Pons (tissue), 1 donor: ENCODE results near the gene ZNF124.
"Not testable (repeated sequence)": the region's sequence is repeated elsewhere in the genome, so short reads cannot be mapped to it uniquely, and the experiment has no call there.

Experiments used
- DNase-seq: peaks from one replicate; pipeline ENCODE4 v3.0.0-alpha.2; 2016; ENCODE audit warnings: low spot score

ZNF124 gene

GRCh38 chr1:247171875-247172563 is at the start of gene ZNF124:
Gene ZNF124, minus strand, starts transcription at chr1:247172020. Its CDS starts 143 bp downstream, at chr1:247171877.
- DNase-seq: peak; percentile 52

- DNase-seq: not testable (repeated sequence)
Observed at GRCh38 chr1:247220280-247220679, 48.5 kb upstream of the ZNF124 start.

DNA sequence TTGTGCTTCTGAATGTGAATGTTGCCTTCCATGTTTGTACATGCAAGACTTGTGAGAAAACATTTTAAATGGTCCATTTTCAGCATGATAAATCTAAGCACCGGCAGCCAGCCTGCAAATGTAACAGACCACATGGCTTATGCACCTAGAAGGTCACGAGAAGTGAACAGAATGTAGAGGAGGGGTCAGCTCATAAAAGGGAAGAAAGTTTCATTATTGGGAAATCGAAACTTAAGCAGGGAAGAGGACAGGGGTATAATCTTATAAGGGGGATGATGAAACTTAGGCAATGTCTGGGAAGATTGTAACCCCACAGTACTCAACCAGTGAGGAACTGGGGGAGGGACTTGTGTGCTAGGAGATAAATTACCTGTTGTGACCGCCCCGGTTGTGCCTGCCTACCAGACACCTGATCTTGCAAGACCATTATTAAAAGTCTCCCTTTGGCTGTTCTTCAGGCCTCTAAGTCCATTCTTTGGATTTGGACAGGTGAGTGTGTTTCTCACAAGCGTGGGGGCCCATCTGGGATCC is 46.4 kb upstream of the ZNF124 start:
- no peak for DNase-seq

- no peak for DNase-seq
Observed at GRCh38 chr1:247216261-247216660, 44.4 kb upstream of the ZNF124 start.

DNA sequence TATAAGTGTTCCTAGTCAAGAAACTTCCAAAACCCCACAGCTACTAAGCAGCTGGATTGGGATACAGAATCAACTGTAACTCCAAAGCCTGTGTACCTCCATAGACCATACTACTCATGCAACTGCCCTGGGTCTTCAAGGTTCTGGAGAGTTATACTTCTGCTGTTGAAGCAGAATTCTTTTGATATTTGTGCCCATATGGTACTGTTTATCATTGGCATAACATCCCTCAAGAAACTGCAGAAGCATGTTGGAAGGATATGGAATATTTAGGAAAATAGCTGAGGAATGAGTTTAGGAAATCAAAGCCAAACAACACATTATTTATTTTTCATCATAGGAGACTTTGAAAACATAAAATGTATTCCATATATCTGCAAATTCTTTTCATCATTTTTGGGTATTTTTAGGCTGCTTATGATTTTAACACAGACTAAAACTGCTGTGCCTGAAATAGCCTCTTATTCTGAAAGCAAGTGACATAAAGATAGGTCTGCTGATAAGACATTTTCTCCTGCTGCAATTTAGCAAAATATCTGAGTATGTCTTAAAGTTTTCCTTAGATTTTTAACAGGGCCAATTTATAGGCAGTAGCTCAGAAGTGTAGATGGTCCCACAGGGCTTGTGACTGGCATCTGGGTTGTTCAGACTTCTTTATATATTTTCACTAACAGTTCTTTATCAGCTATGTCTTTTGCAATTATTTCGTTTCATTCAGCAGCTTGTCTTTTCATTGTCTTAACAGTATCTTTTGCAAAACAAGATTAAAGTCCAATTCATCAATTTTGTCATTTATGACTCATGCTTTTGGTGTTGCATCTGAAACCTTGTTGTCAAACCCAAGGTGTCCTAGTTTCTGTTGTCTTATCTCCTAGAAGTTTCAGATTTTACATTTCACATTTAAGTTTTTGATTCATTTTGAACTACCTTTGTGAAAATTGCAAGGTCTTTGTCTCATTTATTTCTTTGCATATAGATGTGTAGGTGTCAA is 41.1 kb upstream of the ZNF124 start:
- DNase-seq: no peak

DNA sequence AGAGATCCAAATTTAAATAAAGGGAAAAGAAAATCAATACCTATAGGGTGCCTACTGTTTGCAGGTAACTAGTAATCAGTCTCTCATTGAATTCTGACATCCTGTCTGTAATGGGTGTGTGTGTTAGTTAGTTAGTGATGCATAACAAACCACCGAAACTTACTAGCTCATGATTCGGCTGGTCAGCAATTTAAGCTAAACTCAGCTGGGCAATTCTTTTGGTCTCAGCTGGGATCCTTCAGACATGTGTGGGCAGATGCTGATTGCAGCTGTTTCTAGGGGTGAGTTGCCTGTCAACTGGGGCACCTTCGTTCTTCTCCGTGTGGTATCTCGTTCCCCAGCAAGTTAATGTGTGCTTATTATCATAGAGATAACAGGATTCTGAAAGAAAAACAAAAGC is 40.2 kb upstream of the ZNF124 start:
- no peak for DNase-seq

GRCh38 chr1:247211339-247211738 is 39.5 kb upstream of the ZNF124 start:
- DNase-seq: no peak

DNA sequence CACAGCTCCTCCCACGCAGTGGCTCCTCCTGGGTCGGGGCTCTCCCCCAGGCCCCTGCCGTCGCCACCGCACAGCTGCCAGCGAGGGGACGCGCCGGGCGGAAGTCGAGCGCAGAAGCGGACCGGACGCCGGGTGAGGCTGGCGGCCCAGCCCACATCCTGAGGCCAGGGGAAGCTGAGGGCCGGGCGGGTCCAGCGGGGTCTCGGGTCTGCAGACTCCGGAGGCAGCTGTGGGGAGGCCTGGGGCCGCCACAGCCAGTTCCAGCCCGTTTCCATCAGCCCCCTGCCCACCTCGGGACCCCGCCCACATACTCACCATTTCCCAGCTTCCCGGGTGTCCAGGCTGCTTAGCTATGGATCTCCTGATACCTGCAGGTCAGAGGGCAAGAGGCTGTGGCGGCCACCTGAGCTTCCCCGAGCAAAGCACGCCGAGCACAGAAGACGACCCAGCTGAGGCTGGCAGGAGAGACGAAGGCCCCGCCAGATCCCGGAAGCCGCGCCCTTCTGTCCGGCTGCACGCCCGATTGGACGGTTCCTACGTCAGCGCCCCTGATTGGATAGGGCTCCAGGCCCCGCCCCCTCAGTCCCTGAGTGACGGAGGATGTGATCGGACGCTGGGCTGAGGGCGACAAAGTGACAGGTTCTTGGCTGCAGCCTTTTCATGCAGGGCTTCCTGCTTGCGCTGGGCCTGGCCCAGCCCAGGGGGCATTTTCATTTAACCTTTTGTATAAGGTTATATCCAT is 38.7 kb upstream of the ZNF124 start:
- peak; percentile 97 for DNase-seq

- DNase-seq: no peak
Observed at GRCh38 chr1:247210062-247210375, 38.2 kb upstream of the ZNF124 start.

GRCh38 chr1:247209396-247209795 is 37.6 kb upstream of the ZNF124 start:
- peak; percentile 20 for DNase-seq

DNA sequence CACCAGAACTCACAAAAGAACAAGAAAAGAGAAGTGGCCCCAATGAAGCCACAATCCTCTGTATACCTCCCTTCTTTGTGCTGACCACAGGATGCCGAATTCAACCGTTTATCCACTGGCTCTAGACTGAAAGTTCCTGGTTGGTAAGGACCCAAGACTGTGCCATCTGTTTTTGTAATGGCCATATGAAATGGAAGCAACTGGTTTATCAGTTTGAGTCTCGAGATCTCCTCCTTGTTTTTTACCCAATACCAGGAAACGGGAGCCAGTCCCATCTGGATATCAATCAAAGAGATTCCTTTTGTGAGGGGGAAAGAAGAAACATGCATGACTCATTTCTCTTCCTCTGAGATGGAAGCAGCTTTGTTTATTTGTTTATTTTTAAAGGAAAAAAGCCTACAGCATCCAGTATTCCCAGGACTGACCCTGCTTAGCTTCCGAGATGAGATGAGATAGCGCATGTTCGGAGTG is 32.4 kb upstream of the ZNF124 start:
- DNase-seq: no peak

DNA sequence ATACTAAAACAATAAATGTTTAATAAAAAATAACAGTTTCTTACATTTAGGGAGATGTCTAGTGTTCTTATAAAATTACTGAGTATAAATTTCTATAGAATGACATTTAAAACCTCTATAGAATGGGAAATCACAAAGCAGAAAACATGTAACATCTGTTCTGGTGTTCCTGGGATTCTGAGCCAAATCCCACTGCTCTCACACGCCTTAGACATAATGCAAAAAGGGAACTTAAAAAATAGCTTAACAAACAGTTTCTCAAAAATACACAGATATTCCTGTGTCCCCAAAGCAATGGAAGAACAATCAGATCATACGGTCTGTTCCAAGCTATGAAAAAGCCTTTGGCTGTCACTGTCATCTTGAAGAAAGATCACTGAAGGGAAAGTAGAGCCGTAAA is 27.0 kb upstream of the ZNF124 start:
- no peak for DNase-seq

GRCh38 chr1:247193958-247194357 is 22.1 kb upstream of the ZNF124 start:
- DNase-seq: no peak

GRCh38 chr1:247189981-247190798 is 18.4 kb upstream of the ZNF124 start:
- no peak for DNase-seq

DNA sequence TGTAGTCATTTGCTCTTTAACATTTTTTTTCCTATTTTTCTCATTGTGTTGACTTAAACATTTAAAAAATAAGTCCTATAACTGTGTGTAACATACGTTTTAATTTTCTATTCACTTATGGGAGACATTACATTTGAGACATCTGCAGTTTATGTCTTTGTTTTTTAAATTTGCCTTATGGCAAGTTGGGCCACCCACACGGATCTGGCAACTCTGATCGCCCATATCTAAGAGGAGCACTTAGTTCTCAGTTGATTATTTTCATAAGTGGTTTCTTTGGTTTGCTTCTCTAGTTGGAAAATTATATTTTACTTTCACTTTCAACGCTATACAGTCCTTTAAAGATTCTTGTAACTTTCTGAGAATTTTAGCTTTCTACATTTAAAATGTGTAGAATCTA is 13.8 kb upstream of the ZNF124 start:
- no peak for DNase-seq

- DNase-seq: no peak
Observed at GRCh38 chr1:247184254-247184653, 12.4 kb upstream of the ZNF124 start.

GRCh38 chr1:247182994-247183393 is 11.2 kb upstream of the ZNF124 start:
- no peak for DNase-seq

DNA sequence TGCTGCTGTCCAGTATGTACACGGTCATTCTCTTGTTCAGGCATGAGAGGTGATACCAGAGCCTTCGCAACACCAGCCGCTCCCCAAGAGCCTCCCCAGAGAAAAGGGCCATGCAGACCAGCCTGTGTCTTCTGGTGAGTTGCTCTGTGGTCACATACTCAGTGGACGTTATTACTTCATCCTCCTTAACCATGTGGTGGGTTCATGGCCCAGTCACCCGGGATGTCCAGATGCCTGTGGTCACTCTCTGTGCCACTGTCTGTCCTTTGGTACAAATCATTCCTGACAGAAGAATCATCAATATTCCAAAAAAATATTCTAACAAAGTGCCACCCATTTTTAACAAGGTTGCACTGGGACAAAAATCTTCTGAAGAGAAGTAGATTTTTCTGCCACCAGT is 8.8 kb upstream of the ZNF124 start:
- DNase-seq: no peak

DNA sequence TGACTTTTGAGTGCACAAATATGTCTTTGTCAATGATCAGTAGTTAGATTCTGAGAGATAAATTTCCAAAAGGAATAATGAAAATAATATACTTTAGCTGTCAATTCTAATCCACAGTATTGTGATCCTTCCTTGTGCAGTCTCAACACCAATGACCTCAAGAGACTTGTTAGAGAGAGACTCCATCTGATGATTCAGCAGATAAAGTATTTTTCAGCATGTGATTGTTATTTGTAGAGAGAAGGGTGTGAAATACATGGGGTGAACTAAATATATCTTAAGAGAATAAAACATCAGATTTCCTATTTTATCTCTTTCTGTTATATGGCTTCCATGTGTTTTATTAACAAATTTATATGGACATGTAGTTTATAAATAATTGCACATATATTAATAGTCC is 5.9 kb upstream of the ZNF124 start:
- no peak for DNase-seq

GRCh38 chr1:247175458-247175857 is 3.6 kb upstream of the ZNF124 start:
- no peak for DNase-seq

GRCh38 chr1:247173431-247173830 is 1.6 kb upstream of the ZNF124 start:
- DNase-seq: peak; percentile 1
